Measurements from ENCODE around the gene ADAM15.

The ADAM15 gene

DNA sequence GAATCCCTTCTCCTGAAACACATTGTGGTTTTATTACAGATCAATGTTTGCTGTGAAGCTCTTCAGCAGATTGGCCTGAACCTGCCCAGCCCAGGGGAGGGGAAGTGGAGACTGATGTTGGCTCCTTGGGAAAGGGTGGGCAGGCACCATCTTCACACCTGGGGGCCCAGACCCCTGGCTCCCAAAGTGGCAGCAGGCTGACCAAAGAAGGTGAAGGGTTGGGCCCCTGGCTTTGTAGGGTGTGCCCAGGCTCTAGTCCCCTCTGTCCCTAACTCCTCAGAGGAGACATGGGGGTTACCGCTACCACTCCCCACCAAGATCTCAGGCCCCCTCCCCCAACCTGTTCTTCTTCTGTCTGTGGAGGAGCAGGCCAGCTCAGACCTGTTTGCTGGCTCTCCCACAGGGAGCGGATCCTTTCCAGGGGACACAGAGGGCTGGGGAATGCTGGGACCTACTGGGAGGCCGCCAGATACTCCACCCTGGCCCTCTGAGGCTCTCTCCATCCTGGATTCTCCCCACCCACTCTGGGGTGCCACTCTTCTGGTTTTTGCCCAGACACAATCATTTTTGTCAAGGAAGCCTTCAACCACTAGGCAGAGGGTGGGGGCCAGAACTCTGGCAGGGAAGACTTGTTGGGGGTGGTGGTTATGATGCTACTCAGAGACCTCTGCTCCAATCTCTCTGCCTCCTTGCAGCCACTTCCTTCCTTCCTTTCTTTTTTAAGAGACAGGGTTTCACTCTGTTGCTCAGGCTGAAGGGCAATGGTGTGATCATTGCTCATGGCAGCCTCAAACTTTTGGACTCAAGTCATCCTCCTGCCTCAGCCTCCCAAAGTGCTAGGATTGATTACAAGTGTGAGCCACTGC is 22.5 kb downstream of the ADAM15 start:
- no peak for DNase-seq

DNA sequence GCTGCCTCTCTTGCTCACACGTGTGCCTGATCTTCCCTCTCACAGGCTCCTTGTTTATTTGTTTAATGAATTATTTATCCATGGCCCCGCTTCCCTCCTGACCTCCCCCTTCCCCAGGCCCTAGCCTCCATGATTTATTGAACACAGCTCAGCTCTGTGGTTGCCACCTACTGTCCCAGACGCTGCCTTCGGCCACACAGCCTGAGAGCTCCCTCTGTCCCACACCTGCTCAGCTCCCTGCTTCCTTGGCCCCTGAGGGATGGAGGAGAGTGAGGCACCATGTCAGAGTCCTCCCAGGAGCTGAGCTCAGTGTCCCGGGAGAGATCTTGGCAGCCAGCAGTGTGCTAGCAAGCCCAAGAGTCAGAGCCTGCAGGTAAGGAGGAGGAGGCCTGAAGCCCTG is 24.4 kb downstream of the ADAM15 start:
- DNase-seq, result no peak

DNA sequence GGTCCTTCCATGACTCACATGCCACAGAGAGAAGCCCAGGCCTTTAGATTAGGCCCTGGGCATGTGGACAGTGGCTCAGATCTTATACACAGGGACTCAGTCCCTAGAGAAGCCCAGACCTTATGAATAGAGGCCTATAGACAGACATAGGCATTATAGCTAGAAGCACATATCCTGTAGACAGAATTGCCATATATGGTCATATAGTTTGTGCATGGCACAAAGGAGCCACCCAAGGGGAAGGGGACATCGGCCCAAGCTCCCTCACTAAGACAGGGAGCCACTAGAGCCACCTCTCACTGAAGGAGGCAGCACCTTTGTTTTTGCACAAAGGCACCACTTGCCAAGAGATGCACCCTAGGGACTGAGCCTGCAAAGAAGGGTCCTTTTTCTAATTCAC is 25.3 kb downstream of the ADAM15 start:
- DNase-seq, result no peak

DNA sequence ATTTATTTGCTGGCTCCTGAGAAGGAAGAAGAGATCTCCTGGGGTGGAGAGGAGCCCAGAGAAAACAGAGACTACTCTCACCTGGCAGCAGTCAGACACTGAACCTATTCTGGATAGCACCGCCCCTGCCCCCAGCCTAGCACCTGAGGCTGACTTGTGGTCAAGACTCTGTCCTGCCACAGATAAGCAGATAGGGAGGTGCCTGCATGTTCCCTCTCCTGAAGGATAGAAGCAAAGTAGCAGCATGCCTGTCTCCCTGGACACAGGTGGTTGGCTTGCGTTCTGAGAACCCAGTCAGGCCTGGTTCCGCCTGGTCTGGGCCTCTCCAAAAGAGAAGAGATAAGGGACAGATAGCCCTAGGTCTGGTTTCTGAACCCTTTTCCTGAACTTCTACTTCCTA is 26.2 kb downstream of the ADAM15 start:
- no peak for DNase-seq

DNA sequence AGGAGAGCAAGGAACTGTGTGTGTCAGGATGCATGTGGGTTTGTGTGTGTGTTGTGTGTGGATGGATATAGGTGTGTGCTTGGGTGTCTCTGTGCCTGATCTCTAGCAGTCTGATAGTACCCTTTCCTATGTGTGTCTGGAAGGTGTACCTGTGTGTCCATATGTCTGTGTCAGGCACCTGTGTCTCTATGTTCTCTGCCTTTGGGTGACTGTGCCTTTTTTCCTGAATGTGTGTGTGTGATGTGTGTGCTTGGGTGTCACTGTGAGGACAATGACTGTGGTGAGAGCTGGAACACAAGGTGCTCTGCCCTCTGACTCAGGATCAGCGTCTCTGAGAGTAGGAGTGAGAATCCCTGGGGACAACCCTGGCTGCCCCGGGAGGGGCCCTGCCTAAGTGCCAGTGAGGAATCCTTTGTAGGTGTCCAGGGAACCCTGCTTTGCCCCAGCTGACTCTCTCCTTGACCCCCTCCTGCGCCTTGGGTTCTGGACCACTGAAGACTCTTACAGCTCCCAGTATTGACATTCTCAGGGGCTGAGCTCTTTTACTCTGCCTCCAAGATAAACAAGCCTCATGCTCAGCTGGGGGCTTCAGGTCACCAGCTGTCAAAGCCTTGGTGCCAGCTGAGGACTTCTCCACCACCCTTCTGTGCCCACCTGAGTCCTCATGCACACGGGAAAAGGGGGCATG is 26.8 kb downstream of the ADAM15 start:
- no peak for DNase-seq

DNA sequence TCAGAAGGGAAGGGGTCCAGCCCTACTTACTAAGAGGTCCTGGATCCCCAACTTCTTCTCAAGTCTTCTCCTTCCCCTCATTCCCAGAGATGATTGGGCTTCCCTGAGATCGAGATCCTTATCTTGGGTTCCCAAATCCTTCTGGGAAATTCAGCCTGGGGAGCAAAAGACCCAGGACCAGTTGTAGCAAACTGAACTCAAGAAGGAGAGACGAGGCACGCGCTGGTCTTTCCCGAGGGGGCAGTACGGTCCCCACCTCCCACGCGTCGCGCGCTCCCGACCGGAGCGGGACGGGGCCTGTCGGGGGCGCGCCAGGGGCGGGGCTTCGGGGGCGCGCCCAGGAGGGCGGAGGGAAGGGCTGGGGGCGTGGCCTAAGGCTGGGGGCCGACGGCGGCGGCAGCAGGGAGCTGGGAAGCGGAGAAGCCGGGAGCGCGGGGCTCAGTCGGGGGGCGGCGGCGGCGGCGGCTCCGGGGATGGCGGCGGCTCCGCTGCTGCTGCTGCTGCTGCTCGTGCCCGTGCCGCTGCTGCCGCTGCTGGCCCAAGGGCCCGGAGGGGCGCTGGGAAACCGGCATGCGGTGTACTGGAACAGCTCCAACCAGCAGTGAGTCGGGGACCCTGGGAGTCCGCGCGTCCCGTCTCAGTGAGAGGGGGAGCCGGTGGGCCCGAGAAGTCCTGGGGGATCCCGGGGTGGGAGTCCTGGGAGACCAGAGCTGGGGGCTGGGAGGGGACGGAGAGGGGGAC is 27.5 kb downstream of the ADAM15 start, which contains the start of gene EFNA3:
Gene EFNA3, plus strand, starts transcription at position 369 of the 741 bp plus-strand sequence. Its CDS starts 105 bp downstream, at position 474.
- DNase-seq, result peak; percentile 70

DNA sequence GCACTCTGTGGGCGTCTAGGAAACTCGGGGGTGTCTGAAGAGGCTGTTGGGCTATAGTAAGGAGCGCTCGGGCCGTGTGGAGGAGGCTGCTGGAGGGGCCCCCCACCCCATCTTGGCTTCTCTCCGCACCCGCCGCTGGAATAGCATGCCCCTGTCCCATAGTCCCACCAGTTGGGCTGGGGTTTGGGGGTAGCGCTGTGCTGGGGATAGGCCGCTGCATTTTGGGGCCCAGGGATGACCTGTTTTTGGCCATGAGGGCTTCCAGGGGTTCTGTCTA is 28.0 kb downstream of the ADAM15 start:
- DNase-seq, result no peak

DNA sequence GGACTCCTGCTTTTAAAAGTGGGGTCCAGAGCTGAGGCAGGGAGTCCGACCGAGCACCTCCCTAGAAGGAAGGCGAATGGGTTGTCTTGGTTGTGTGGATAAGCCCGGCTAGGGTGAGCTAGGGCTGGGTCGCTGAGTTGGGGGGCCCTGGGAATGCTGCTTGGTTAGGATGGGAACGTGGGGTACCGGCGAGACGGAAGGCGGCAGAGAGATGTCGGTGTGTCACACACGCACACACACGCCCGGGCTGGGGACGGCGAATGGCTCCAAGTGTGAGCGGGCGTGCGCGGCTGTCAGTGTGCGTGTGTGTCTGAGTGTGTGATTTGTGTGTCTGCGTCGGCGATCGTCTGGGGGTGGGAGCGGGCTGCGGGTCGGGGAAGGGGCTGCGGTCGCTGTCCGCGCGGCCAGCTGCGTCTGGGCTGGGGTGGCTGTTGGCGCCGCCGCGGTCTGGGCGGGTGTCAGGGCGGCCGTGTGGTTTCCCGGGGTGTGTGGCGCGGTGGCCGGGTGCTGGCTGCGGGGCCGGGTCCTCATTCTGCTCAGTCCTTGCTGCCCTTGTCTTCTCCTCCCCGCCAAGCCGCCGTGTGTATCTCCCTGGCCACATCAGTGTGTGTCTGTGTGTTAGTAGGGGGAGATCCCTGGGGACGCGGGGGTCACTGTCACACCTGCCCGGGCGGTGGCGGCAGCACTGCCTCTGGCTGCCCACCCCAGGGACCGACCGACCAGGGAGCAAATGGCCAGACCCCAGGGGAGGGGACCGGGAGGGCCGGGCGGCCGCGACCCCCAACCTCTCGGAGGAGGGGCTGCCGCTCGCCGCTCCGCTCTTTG is 28.6 kb downstream of the ADAM15 start:
- DNase-seq, result no peak

DNA sequence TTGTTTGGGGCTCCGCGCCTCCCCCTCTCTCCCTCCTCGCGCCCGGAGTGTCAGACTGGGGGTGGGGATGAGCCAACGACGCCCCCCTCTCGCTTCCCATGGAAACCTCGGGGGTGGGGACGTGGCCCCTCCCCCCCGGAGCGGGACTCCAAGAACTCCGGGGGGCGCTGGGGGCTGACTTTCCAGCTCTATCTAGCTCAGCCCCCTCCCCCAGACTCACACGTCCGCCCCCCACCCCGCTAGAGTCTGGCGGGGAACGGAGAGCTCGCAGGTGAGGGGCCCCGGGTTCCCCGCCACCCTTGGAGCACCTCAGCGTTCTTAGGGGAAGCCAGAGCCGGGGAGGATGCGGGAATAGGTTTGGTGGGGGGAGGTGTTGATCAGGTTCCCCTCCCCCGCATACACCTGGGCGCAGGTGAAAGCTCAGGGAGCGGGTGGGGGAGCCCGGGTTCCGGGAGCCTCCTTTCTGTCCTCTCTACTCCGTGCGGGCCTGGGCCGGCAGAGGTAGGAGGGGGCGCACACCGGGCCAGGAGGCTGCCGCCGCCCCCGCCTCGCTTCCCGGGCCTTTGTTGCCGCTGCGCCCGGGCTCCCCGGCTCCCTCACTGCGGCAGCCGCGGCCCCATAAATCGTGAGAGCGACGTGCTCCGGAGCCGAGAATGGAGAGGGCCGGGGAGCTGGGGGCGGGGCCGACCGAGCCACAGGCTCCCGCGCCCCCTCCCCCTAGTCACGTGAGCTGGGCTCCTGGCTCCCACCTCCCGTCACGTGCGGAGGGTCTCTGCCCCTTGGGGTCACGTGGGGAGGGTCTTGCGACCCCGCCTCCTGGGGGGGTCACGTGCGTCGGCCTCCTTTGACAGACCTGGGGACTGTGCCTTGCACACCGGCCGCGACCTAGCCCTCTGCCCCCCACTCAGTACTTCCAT is 29.5 kb downstream of the ADAM15 start:
- DNase-seq, result peak; percentile 48

DNA sequence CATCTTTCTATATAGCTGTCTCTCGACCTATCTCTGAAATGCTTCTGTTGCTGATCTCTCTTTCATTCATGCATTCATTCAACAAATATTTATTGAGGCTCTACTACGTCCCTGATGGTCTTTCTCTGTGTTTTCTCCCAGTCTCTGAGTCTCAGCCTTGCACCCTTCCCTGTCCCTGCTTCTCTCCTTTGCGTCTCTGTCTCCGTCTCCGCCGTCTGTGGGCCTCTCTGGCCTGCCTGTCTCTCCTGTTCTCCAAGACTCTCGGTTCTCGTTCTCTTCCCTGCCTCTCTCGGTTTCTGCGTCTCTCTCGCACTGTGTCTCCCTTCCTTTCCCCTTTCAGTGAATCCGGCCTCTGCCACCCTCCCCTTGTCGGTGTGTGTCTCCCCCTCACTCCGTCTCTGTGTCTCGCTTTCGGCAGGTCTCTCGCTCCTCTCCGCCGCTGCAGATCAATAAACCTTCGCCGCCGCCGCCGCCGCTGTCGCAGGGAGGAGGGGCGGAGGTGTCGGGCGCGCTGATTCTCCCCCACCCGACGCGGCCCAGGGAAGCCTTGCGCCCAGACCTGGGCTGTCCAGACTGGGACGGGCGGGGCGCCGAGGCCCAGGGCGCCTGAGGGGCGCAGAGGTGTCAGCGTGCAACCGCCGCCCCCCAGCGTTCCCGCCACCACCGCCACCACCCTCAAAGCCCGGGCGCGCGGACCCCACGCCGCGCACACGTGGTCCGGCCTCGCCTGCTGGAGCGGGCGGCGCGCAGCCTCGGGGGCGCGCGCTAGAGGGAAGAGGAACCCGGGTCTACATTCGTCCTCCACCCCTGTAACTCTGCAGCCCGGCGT is 30.6 kb downstream of the ADAM15 start:
- peak; percentile 59 for DNase-seq

DNA sequence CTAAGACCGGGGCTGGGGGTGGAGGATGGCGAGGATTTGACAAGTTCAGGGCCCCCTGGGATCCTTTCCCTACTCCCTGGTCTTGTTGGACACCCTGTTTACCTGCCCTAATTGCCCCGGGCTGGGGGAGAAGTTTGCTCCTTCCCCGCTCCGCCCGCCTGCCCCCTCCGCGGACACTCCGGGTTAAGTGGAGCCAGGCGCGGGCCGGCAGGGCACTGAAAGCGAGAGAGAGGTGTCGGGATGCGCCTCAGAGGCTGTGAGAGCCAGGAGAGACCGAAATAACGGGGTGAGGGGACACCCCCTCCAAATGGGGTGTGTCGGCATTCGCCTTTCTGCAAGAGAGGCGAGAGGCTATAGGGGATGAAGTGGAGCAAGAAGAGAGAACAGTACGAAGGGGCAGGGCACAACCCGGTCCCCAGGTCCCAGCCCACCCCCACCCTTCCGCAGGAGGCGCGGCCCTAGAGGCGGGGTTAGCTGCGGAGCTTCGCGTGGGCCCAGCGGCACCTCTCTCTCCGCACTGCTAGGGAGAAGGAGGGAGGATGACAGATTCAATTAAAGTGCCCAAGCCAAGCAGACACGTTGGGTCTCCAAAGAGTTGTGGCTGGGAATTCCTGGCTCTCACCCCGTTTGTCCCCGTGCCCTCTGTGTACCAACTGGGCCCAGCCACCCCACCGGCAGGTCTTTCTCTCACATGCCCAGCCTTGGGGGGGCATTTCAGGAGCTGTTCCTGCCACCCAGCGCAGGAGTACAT is 31.4 kb downstream of the ADAM15 start:
- peak; percentile 57 for DNase-seq

DNA sequence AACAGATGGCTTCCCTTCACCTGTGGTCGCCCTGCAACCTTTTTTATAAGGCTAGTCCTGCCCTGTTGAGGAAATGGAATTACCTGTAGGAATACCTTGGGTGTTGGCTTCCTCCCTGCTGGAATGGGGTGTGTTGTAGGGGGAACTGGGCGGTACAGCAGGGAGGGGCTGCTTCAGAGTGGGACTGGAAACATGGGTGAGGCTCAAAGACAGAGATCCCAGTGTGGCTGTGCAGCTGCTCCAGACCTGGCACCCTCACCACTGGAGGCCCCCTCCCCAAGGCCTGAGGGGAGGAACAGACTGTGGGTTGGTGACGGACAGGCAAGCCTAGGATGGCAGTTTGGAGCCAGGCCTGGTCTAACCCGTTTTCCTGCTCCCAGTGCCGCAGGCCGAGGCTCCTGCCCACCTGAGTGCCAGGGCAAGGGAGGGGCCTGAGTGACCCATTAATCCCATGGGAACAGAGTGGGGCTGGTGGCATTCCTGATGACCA is 32.0 kb downstream of the ADAM15 start:
- DNase-seq, result no peak

DNA sequence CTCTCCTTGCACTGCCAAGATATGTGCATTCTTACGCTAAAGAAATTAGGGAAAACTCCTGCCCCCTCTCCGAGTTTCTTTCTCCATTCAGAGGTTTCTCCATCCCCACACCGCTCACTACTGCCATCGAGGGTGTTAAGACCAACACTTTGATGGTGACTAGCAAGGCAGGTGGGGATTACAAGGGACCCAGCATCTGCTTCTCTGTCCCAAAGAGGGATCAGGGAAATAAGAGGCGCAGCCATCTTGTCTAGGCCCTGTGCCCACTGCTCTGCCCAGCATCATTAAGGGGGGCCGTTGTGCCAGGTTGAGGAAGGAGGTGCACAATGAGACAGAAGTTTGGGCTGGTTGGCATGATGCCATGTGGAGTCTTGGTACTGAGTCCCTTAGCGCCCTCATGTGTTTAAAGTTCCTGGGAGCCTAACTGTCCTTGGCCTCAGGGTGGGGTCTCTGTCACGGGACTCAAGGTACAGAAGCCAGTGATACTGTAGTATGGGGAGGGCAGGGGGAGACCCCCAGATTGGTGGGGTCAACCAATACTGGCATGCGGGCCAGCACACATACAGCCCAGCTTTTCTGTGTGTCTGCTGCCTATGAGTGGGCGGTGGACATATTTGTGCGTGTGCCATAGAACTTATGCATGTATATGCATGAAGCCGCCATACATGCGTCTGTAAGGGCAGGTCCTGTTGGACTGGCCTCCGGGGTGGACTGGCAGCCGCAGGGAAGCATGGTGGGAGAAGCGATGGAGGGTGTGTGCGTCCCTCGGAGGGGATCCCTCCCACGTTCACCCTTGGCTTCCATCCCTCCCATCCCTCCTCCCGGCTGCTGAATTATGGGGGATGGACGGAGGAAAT is 33.0 kb downstream of the ADAM15 start:
- peak; percentile 61 for DNase-seq

DNA sequence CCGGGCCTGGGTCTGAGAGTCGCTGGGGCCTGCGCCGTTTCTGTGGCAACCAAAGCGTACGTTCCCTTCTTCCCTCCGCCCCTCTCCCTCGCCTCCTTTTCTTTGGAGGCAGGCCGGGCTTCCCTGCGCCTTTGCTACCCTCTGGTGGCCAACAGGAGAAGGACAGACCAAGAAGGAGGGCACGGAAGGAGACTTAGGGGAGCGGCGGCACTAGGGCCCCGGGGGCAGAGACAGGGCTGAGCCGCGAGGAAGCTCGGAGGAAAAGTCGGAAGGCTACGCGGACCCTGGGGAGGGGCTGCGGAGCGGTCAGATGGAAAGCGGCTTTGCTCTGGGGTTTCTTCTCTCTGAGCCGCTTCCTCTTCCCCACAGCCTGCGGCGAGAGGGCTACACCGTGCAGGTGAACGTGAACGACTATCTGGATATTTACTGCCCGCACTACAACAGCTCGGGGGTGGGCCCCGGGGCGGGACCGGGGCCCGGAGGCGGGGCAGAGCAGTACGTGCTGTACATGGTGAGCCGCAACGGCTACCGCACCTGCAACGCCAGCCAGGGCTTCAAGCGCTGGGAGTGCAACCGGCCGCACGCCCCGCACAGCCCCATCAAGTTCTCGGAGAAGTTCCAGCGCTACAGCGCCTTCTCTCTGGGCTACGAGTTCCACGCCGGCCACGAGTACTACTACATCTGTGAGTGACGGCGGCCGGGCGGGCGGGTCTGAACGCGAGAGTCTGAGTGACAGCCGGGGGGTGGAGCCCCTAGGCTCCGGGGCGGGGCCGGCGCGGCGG is 33.8 kb downstream of the ADAM15 start:
- peak; percentile 95 for DNase-seq

DNA sequence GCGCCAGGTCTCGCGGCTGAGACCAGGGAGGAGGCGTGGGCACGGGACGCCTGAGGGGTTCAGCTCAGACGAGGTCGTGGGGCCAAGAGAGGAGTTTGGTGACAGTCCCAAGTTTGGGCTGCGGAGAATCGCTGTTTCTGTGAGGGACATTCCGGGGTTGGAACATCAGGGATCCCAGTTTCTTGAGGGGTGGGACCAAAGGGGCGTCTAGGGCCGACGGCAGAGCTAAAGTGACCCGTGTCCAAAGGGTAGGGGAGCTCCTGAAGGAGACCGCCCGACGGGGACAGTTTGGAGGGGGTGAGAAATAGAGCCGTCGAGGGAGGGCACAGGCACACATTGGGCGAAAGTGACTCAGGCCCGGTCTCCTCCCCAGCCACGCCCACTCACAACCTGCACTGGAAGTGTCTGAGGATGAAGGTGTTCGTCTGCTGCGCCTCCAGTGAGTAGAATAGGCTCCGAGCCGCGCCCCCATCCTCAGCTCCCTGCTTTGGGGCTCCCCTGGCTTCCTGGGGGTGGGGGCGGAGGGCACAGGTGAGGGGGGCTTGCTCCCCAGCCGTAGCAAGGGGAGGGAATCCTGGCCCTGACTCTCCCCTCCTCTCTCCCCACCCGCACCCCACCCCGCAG is 34.5 kb downstream of the ADAM15 start:
- peak; percentile 87 for DNase-seq

DNA sequence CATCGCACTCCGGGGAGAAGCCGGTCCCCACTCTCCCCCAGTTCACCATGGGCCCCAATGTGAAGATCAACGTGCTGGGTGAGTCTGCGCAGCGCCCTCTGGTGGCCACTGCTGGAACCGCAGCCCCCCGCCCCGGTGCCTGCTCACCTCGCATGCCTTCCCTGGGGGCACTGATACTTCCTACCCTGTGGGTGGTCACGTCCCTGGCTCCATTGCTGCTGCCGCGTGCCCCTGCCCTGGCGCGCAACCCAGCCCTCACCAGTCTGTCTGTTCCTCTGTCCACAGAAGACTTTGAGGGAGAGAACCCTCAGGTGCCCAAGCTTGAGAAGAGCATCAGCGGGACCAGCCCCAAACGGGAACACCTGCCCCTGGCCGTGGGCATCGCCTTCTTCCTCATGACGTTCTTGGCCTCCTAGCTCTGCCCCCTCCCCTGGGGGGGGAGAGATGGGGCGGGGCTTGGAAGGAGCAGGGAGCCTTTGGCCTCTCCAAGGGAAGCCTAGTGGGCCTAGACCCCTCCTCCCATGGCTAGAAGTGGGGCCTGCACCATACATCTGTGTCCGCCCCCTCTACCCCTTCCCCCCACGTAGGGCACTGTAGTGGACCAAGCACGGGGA is 35.1 kb downstream of the ADAM15 start:
- peak; percentile 90 for DNase-seq

Measured in activated CD4-positive, alpha-beta T cell treated with anti-CD3 and anti-CD28 coated beads for 48 hours (primary cell).